Chondrocyte (in vitro differentiated cells): ENCODE results near the gene CACNA1C. TPM values are rescaled to one million over a fixed set of nuclear protein-coding genes. Genes with fewer than 3 reads are reported as not detected.

Experiments used
- DNase-seq: peaks from one replicate; pipeline ENCODE4 v3.0.0; 2021; ENCODE audit warnings: mixed read lengths, low spot score
- H3K27ac Mint-ChIP-seq: one replicate; pipeline ENCODE4 v1.8.0; 2021; ENCODE audit warnings: mild to moderate bottlenecking, moderate library complexity, mixed read lengths; ENCODE audit not compliant: unreplicated experiment
- H3K27me3 Mint-ChIP-seq: 2 replicates; pipeline ENCODE4 v1.8.0; 2021; ENCODE audit warnings: low read depth, mixed read lengths
- H3K36me3 Mint-ChIP-seq: 2 replicates; pipeline ENCODE4 v1.8.0; 2021; ENCODE audit warnings: low read depth, mixed read lengths
- H3K4me1 Mint-ChIP-seq: 2 replicates; pipeline ENCODE4 v1.8.0; 2021; ENCODE audit warnings: low read depth, mild to moderate bottlenecking, mixed read lengths
- H3K4me3 Mint-ChIP-seq: one replicate; pipeline ENCODE4 v1.8.0; 2021; ENCODE audit warnings: mild to moderate bottlenecking, moderate library complexity, mixed read lengths; ENCODE audit not compliant: unreplicated experiment
- H3K9me3 Mint-ChIP-seq: 2 replicates; pipeline ENCODE4 v1.8.0; 2021; ENCODE audit warnings: low read depth, mixed read lengths
- CTCF ChIP-seq: fragments of 200-600 bp; sonication (generic); IDR thresholded peaks from 2 replicates; pipeline ENCODE4 v1.5.0; 2021; ENCODE audit warnings: antibody characterized with exemption, mild to moderate bottlenecking, moderate library complexity
- total RNA-seq: library from RNA; stranded (reverse); gene quantifications from 3 replicates; pipeline ENCODE4 v1.2.1, GENCODE V29; 2021

CACNA1C gene
- total RNA-seq, 1 donor from 2014 or later, result 27.0 TPM

GRCh38 chr12:2453761-2454090, 400.9 kb downstream of the CACNA1C start:
- no peak overlapping the region for H3K27ac Mint-ChIP-seq

GRCh38 chr12:2454601-2455177, 401.9 kb downstream of the CACNA1C start:
- DNase-seq, result no peak
- H3K27ac Mint-ChIP-seq, result no peak overlapping the region
- peaks cover 11% of the 10 kb centered on the region for H3K4me1 Mint-ChIP-seq
- H3K36me3 Mint-ChIP-seq, result peaks cover 15% of the 10 kb centered on the region
- no peaks in the 10 kb centered on the region for H3K27me3 Mint-ChIP-seq
- H3K4me3 Mint-ChIP-seq, result no peak overlapping the region
- H3K9me3 Mint-ChIP-seq, result no peaks in the 10 kb centered on the region
- TF ChIP-seq CTCF, result no peak

More at GRCh38 chr12:2453761-2454090, 400.9 kb downstream of the CACNA1C start:
- no peaks in the 10 kb centered on the region for H3K9me3 Mint-ChIP-seq
- no peak for DNase-seq
- peaks cover 16% of the 10 kb centered on the region for H3K36me3 Mint-ChIP-seq
- H3K27me3 Mint-ChIP-seq, result no peaks in the 10 kb centered on the region
- TF ChIP-seq CTCF, result no peak
- H3K4me1 Mint-ChIP-seq, result peaks cover 11% of the 10 kb centered on the region
- no peak overlapping the region for H3K4me3 Mint-ChIP-seq

GRCh38 chr12:2455410-2455809, 402.6 kb downstream of the CACNA1C start:
- Mint-ChIP-seq H3K27ac (no peak overlapping the region), H3K9me3 (no peaks in the 10 kb centered on the region), H3K27me3 (no peaks in the 10 kb centered on the region), H3K4me1 (peaks cover 11% of the 10 kb centered on the region), H3K36me3 (peaks cover 15% of the 10 kb centered on the region), H3K4me3 (no peak overlapping the region)
- no peak for DNase-seq
- no peak for TF ChIP-seq CTCF

GRCh38 chr12:2456122-2456812, 403.5 kb downstream of the CACNA1C start:
- no peak for DNase-seq
- Mint-ChIP-seq H3K27ac (no peak overlapping the region), H3K4me1 (peaks cover 3% of the 10 kb centered on the region), H3K4me3 (no peak overlapping the region), H3K27me3 (no peaks in the 10 kb centered on the region), H3K9me3 (no peaks in the 10 kb centered on the region), H3K36me3 (peaks cover 17% of the 10 kb centered on the region)
- TF ChIP-seq CTCF, result no peak

- no peak overlapping the region for H3K4me3 Mint-ChIP-seq
- H3K4me1 Mint-ChIP-seq, result no peaks in the 10 kb centered on the region
- no peak for TF ChIP-seq CTCF
- no peak for DNase-seq
- no peaks in the 10 kb centered on the region for H3K9me3 Mint-ChIP-seq
- no peak overlapping the region for H3K27ac Mint-ChIP-seq
- peaks cover 22% of the 10 kb centered on the region for H3K36me3 Mint-ChIP-seq
- no peaks in the 10 kb centered on the region for H3K27me3 Mint-ChIP-seq
Observed at GRCh38 chr12:2456813-2457186, 404.0 kb downstream of the CACNA1C start.
